Endothelial cell of umbilical vein (primary cell): Measurements from ENCODE around the gene NEURL1B.

Experiments
- CTCF ChIP-seq, 2 donors: IDR thresholded peaks; 1 replicate in 1 of 2; 2 replicates in 1 of 2; pipeline ENCODE4 v1.5.1; 2011; ENCODE audit warnings: low read length in 2 of 2, mild to moderate bottlenecking in 2 of 2, moderate library complexity in 2 of 2, control low read depth in 1 of 2, inconsistent platforms in 1 of 2, low read depth in 1 of 2; ENCODE audit not compliant: insufficient read depth in 1 of 2; ENCODE audit errors: extremely low read depth in 1 of 2
- EZH2 ChIP-seq: IDR thresholded peaks from 2 replicates; pipeline ENCODE4 v1.6.1; 2012; ENCODE audit warnings: borderline replicate concordance, low read depth, mild to moderate bottlenecking, moderate library complexity, low read length, inconsistent platforms; ENCODE audit not compliant: severe bottlenecking
- POLR2A ChIP-seq: IDR thresholded peaks from 2 replicates; pipeline ENCODE4 v1.6.1; 2012; ENCODE audit warnings: low read depth, mild to moderate bottlenecking, control low read depth, low read length
- POLR2AphosphoS5 ChIP-seq: IDR thresholded peaks from 2 replicates; pipeline ENCODE4 v1.6.1; 2012; ENCODE audit warnings: low read depth, mild to moderate bottlenecking, control low read depth, low read length, moderate library complexity; ENCODE audit not compliant: insufficient read depth

- TF ChIP-seq CTCF (IDR thresholded peaks at IDR 0.05; ENCODE audit: extremely low read depth in 1 of 2, insufficient read depth in 1 of 2, low read depth in 1 of 2, low read length in 2 of 2) (no peak), POLR2A (no peak), POLR2AphosphoS5 (no peak), EZH2 (no peak)
Observed at GRCh38 chr5:172593306-172593705, 47.8 kb upstream of the NEURL1B start.
